Measurements from ENCODE around the gene CACNA1C.
"Not testable (repeated sequence)": the region's sequence is repeated elsewhere in the genome, so short reads cannot be mapped to it uniquely, and the experiment has no call there.

CACNA1C gene

DNA sequence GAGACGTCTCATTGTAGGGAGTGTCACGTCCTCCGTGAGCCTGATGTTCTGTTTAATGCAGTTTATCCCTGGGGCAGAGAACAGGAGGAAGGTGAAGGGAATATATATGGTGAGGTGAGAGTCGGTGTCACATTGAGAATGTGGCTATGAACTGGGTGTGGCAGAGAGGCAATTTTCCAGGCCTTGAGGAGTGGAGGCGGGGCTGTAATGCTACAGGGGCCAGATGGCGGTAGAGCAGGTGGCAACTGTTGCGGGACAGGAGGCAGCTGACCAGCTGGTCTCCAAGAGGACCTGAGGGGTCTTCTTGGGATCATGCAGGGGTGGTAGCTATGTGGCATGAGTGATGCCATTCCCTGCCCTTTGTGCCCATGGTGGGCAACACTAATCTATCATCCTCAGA lies 59.6 kb downstream of the CACNA1C start:
- no peak for DNase-seq (ENCODE audit: low spot score)

DNA sequence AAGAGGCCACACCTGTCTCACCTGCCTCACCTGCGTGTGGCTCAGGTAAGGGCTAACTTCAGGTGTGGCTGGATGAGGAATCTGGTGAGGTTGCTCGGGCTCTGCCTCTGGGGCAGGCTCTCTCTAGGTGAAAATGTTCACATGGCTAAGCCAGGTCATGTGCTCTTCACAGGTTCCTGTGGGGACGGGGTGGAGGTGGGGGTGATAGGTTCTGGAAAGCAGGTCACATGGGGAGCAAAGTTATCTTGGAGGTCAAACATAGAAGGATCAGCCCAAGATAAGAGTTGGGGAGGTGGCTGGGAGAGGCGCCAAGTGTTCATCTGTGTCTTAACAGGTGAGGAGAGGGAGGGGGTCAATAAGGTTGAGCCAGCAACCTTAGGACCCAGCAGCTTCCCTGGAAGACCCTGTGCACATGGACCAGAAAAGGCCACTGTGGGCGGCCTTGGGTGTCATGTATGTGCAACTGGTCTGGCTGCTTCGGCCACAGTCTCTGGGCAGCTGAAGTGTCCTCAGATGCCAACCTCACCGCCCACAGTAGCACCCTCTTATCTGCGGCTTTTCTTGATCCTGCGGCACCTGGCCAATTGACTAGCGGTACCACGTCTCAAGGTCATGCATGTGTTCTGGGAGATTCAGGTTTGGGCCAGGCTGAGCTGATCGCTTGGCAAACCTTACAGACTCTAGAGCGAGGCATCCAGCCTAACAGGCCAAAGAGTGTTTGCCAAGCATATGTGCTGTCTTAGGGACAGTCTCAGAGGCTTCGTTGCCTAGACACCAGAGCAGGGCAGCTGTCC lies 60.5 kb downstream of the CACNA1C start:
- no peak for DNase-seq (ENCODE audit: low spot score)

GRCh38 chr12:2114071-2114470 lies 61.3 kb downstream of the CACNA1C start:
- no peak for DNase-seq (ENCODE audit: low spot score)

- no peak for DNase-seq (ENCODE audit: low spot score)
Observed at GRCh38 chr12:2115101-2115845, 62.5 kb downstream of the CACNA1C start.

DNA sequence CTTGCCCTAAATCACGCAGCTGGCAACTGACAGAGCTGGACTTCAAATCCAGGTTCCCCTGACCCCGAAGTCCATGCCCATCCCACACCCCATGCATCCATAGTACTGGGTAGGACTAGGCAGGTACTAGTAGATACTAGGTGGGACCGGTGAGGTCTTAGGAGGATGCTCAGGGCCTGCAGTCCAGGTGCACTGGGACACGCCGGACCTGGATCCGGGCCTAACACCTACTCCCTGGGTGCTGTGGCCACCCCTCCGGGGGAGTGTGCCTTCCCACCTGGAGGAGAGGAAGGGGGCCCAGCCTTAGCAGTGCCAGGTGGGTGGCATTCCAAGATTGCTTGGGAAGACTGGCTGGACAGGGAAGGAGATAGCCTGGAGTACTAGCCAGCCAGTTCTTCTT lies 64.8 kb downstream of the CACNA1C start:
- no peak for DNase-seq (ENCODE audit: low spot score)

DNA sequence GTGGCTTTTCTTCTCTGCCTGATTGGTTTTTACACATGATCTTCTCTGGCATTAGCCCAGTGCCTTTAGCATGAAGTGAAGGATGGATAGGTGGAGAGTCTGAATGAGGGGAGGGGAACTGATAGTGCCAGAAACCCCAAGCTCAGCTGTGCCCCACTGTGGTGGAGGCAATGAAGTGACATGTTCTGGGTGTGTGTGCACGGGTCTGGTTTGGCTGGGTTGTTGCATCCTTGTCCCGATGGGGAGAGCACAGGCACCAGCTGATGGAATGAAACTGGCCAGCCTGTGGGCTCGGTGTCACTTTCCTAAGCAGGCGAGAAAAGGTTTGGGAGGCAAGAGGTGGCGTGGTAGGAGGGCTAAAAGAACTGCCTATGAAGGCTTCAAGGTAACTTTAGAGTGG lies 65.3 kb downstream of the CACNA1C start:
- DNase-seq (ENCODE audit: low spot score): no peak

DNA sequence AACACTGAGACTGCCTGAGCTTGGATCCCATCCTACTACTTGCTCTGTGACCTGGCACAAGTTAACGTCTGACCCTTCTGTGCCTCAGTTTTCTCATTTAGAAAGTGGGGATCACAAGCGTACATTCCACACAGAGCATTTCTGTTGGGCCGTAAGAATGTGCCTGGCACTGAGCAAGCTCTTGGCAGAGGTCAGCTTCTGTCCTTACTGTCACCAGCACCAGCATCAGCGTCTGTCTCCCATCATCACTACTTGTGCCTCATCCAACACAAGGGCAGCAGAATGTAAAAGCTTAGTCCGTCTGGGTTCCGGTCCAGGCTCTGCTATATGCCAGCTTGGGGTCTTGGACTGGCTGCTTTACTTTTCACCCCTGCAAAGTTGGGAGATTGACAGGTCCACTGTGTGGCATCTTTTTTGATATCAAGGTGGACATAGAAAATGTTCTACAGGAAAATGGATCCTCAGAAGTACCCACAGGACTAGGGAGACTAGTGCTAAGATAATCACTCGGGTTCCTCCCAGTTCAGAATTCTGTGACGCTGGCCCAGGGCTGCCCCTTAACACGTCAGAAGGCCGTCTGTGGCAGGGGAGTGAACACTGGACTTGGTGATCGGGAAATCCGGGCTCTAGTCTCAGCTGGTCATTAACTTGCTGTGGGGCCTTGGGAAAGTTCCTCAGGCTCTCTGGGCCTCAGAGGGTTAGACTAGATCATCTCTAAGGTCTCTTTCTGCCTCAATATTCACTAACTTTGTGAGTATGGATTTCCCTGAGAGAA lies 65.9 kb downstream of the CACNA1C start:
- DNase-seq (ENCODE audit: low spot score): no peak

DNA sequence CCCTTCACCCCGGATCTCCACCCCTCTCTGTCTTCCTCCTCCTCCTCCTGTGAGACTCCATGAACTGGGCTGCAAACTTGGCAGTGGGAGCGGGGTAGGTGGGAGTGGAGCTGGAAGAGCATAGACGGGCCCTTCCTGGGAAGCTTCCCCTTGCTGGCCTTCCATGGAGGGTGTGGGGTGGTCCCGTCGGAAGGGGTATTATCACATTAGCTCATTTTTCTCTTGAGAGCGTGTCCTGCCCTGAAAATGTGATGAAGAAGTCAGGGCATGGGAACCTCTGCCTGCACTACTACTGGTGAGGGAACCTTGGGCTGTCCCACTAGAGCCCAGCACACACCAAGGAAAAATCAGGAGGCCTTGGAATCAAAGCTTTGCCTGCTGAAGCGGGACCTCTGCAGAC lies 66.5 kb downstream of the CACNA1C start:
- no peak for DNase-seq (ENCODE audit: low spot score)

DNA sequence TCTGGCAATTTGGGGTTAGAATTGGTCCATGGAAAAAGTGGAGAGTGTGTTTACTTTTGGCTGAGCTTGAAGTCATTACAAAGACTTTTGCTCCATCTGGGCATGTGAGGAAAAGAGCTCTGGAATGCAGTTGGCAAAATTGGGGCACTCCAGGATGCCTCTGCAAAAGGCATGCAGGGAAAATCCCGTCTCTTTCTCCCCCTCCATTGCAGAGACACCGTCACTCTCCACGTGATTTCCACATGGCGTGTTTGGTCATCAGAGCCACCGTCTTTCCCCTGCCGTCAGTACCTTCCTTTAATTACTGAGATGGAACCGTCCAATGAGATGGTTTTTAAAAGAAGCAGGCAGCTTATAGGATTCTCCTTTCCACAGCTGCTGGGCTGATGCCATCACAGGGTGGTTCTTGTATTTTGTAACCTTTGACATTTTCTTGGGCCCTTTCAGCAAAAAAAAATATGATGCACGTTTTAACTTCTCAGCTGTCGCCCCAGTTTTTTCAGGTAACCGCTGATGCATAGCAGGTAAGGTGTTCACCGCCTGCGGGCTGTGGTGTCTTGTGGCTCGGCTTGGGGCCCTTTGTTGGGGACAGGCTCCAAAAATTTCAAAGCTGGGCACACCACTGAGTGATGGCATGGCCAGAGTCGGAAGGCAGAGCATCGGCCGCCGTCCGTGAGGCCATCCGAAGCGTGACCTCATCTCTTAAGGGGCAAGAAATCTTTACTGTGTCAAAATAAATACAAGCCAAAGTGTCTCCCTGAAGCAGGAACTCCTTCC lies 68.4 kb downstream of the CACNA1C start:
- no peak for DNase-seq (ENCODE audit: low spot score)

DNA sequence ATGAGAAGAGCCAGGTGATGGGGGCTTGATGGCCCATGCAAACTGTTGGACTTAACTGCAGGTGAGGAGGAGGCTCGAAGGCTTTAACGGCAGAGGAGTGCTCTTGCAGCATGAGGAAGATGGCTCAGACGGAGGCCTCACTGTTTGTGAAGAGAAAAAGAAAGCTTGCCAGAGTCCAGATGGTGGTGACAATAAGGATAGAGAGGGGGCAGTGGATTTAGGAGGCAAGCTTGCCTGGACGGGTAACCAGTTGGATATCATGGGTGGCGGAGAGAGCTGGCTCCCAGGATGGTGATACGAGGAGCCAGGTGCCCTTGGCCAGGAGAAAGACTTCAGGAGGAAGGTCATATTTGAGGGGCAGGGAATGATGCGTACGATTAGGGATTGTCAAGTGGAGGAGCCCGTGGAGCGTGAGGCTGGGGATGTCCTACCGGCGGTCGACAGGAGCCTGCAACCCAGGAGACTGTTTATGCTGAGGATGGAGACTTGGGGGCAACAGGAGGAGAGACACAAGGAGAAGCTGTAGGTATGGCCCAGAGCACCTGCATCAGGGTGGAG lies 71.8 kb downstream of the CACNA1C start:
- no peak for DNase-seq (ENCODE audit: low spot score)

GRCh38 chr12:2125651-2126522 lies 73.1 kb downstream of the CACNA1C start:
- DNase-seq (ENCODE audit: low spot score): peak; percentile 42

DNA sequence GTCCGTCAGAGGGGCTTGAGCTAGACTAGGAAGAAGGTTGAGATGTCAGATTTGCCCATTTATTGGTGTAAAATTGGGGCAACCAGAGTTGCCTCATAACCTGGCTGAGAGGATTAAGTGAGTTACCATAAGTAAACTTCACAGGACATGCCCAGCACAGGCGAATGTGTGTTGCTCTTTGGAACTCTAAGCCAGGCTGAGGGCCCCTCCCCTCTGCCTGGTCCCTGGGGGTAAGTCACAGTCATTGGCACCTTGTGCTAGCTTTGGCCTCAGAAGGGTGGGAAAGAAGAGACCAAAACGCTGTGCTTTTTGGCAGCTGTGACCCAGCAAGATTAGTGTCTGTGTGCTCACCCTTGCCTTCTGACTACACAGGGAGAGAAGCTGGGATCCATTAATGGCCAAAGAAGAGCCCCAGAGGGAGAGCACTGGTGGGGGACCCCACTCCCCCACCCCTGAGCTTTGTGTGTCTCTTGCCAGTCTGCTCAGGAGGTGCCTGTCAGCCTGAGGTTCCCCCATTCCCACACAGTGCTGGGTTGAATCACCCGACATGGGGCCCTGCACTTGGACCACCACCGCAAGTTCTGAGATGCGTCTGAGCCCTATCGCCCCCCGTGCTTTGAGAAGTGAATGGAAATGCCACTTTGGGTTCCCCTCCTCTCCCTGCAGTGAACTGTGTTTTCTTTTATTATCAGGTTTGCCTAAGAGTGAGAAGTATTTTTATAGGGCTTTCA lies 74.1 kb downstream of the CACNA1C start:
- no peak for DNase-seq (ENCODE audit: low spot score)

DNA sequence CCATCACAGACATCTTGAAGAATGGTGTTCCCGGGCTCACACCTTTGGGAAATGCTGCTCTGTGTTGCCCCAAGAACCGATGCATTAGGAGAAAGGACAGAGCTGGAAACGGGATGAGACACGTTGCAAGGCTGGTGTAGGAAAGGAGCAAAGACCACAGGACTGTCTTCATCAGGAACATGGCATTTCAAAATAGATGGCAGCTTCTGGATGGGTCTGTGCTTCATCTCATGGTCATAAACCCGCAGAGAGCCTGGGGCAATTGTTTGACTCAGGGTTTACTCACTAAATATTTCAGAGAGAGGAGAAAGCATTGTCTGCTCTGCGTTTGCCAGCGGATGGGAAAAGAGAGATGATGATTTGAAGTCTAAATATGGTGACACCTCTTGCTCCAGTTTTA lies 76.3 kb downstream of the CACNA1C start:
- DNase-seq (ENCODE audit: low spot score): no peak

GRCh38 chr12:2135661-2136418 lies 83.1 kb downstream of the CACNA1C start:
- DNase-seq (ENCODE audit: low spot score): not testable (repeated sequence)

DNA sequence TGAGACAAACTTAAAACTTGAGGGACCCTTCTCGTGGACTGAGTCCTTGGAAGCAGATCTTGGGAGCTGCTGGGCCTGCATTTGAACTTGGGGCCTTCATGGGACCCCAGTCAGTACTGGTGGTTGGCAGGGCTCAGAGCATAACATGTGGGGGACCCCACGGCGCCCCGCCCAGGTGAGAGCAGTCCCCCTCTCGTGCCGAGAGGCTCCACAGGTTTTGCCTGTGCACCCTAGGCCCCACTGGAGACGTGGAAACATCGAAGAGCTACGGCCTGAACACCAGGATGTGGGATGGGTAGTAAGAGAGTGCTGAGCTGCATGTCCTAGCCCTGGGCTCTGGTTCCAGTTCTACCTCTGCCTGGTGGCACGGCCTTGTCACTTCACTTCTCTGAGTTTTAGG lies 84.1 kb downstream of the CACNA1C start:
- DNase-seq (ENCODE audit: low spot score): no peak

GRCh38 chr12:2137711-2138110 lies 84.9 kb downstream of the CACNA1C start:
- no peak for DNase-seq (ENCODE audit: low spot score)

DNA sequence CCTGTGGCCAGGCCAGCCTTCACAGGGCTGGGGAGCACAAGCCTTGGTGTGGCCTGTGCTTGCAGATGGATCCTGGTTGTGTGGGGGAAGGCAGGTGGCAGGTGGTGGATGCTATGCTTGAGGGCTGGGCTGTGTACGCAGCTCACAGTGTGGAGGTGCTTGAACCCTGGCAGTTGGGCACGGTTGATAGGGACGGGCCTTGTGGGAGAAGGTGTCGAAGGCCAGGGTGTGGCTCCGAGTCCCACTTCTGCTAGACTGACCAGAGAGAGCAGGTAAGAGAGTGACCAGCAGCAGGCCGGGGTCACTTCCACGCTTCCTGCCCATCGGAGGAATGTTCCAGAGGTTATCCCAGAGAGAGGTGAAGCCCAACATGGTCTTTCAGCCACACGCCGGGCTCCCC lies 85.5 kb downstream of the CACNA1C start:
- DNase-seq (ENCODE audit: low spot score): no peak

DNA sequence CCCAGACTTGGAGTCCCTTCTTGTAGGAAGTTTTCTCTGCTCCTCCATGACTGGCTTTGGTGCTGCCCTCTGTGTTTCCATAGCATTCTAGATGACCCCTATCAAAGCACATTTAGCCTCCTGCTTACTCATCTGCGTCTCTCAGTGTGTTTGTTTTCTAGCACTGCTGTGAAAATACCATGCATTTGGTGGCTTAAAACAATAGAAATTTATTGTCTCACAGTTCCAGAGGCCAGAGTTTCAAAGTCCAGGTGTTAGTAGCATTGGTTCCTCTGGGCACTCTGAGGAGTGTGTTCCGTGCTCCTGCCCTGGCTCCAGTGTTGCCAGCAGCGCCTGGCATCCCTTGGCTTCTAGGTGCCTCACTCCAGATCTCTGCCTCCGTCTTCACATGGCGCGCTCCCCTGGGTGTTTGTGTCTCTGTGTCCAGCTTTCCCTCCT lies 86.1 kb downstream of the CACNA1C start:
- DNase-seq (ENCODE audit: low spot score): no peak

GRCh38 chr12:2139651-2140050 lies 86.9 kb downstream of the CACNA1C start:
- DNase-seq (ENCODE audit: low spot score): no peak

All from putamen (tissue), 1 donor.